Measurements from ENCODE around the gene ZC3H15. TPM values are rescaled to one million over a fixed set of nuclear protein-coding genes. Genes with fewer than 3 reads are reported as not detected.
A peak's percentile ranks its signal among the peaks of the same experiment; 100 is the strongest.
"Not testable (repeated sequence)": the region's sequence is repeated elsewhere in the genome, so short reads cannot be mapped to it uniquely, and the experiment has no call there.

Gene ZC3H15
- 10 to 100 TPM; 43.2 to 98.4 (median 51.0) TPM for total RNA-seq

- in situ Hi-C loops (cut with MboI; ENCODE audit: low pct_ligation_motif_present in 1 of 4, low pct_unique_long_range_greater_than_20kb in 1 of 4, low sequenced_read_pairs in 3 of 4) = no loop called here
- 0% methylated on average over 63 of the region's 63 CpGs; no CpG with 5 or more reads in 1 of the 2 donors for WGBS, 2 donors (ENCODE audit: low coverage in 1 of 2)
- Histone ChIP-seq H3K27me3 (no peaks in the 10 kb centered on the region), H3K36me3 (no peaks in the 10 kb centered on the region), H3K27ac (peak within 1 kb of the TSS; percentile 93 to 97 (median 94)), H3K9me3 (no peaks in the 10 kb centered on the region), H3K4me3 (peak within 1 kb of the TSS; percentile 79 to 93 (median 84)), H3K4me1 (peaks cover 17 to 66% (median 39%) of the 10 kb centered on the region in 4 donors)
- TF ChIP-seq POLR2AphosphoS5 (IDR thresholded peaks at IDR 0.05) (peak in 2 of 3 donors; percentile 94 to 97), EP300 (IDR thresholded peaks at IDR 0.05; ENCODE audit: low read depth) (no peak), POLR2A (IDR thresholded peaks at IDR 0.05) (peak; percentile 89), CTCF (IDR thresholded peaks at IDR 0.05) (peak in 2 of 5 experiments; percentile 17 to 25)
- intact Hi-C loops (cut with DNase I; ENCODE audit: low total_unique reads) = no loop called here
- DNase-seq = peak; percentile 98
Observed at GRCh38 chr2:186485871-186486650, at the start of gene ZC3H15. TSS of gene ZC3H15 (plus strand) at chr2:186486260. CDS start at chr2:186486383, 123 bp downstream.

GRCh38 chr2:186437719-186438118, 48.3 kb upstream of the ZC3H15 start:
- 96 to 100% methylated on average over 3 to 6 of the region's 6 CpGs for WGBS, 2 donors (ENCODE audit: low coverage in 1 of 2)
- no peak overlapping the region for H3K4me3 ChIP-seq
- no peaks in the 10 kb centered on the region for H3K36me3 ChIP-seq
- in situ Hi-C loops (cut with MboI; ENCODE audit: low pct_ligation_motif_present in 1 of 4, low pct_unique_long_range_greater_than_20kb in 1 of 4, low sequenced_read_pairs in 3 of 4) = no loop called here
- no peaks in the 10 kb centered on the region for H3K27me3 ChIP-seq
- no peak for TF ChIP-seq EP300 (IDR thresholded peaks at IDR 0.05; ENCODE audit: low read depth)
- TF ChIP-seq CTCF (IDR thresholded peaks at IDR 0.05) = no peak
- no peak for TF ChIP-seq POLR2A (IDR thresholded peaks at IDR 0.05)
- no peak for TF ChIP-seq POLR2AphosphoS5 (IDR thresholded peaks at IDR 0.05)
- H3K27ac ChIP-seq = no peak overlapping the region
- H3K9me3 ChIP-seq = no peaks in the 10 kb centered on the region
- intact Hi-C loops (cut with DNase I; ENCODE audit: low total_unique reads) = no loop called here
- no peaks in the 10 kb centered on the region for H3K4me1 ChIP-seq
- DNase-seq = no peak

GRCh38 chr2:186439673-186440095, 46.4 kb upstream of the ZC3H15 start:
- H3K4me3 ChIP-seq; DNase-seq; H3K27ac ChIP-seq; in situ Hi-C loops (cut with MboI; ENCODE audit: low pct_ligation_motif_present in 1 of 4, low pct_unique_long_range_greater_than_20kb in 1 of 4, low sequenced_read_pairs in 3 of 4); H3K36me3 ChIP-seq; H3K27me3 ChIP-seq; intact Hi-C loops (cut with DNase I; ENCODE audit: low total_unique reads); H3K9me3 ChIP-seq; H3K4me1 ChIP-seq: not testable (repeated sequence)
- 92 to 100% methylated on average over 2 to 5 of the region's 5 CpGs for WGBS, 2 donors (ENCODE audit: low coverage in 1 of 2)

- H3K27me3 ChIP-seq = no peaks in the 10 kb centered on the region
- no peak overlapping the region for H3K27ac ChIP-seq
- in situ Hi-C loops (cut with MboI; ENCODE audit: low pct_ligation_motif_present in 1 of 4, low pct_unique_long_range_greater_than_20kb in 1 of 4, low sequenced_read_pairs in 3 of 4) = no loop called here
Observed at GRCh38 chr2:186440506-186440905, 45.6 kb upstream of the ZC3H15 start.

More at GRCh38 chr2:186440506-186440905, 45.6 kb upstream of the ZC3H15 start:
- Histone ChIP-seq H3K9me3 (no peaks in the 10 kb centered on the region), H3K36me3 (no peaks in the 10 kb centered on the region), H3K4me3 (no peak overlapping the region), H3K4me1 (no peaks in the 10 kb centered on the region)
- intact Hi-C loops (cut with DNase I; ENCODE audit: low total_unique reads) = no loop called here
- WGBS, 2 donors (ENCODE audit: low coverage in 1 of 2) = 96% methylated on average over 3 of the region's 3 CpGs
- no peak for DNase-seq
- TF ChIP-seq POLR2AphosphoS5 (IDR thresholded peaks at IDR 0.05) (no peak), EP300 (IDR thresholded peaks at IDR 0.05; ENCODE audit: low read depth) (no peak), CTCF (IDR thresholded peaks at IDR 0.05) (no peak), POLR2A (IDR thresholded peaks at IDR 0.05) (no peak)
